ENCODE data around the gene TEFM. TPM values are rescaled to one million over a fixed set of nuclear protein-coding genes. Genes with fewer than 3 reads are reported as not detected.
A peak's percentile ranks its signal among the peaks of the same experiment; 100 is the strongest.
"Not testable (repeated sequence)": the region's sequence is repeated elsewhere in the genome, so short reads cannot be mapped to it uniquely, and the experiment has no call there.

The TEFM gene
- total RNA-seq, 1 donor, result 8.2 TPM

GRCh38 chr17:30928584-30928983, 22.5 kb upstream of the TEFM start:
- Histone ChIP-seq H3K9me3 (ENCODE audit: low read depth, low read length) (no peaks in the 10 kb centered on the region), H3K4me1 (ENCODE audit: insufficient read depth, low read length) (peaks cover 3% of the 10 kb centered on the region), H3K27me3 (ENCODE audit: insufficient read depth, low read length) (peaks cover 5% of the 10 kb centered on the region), H3K4me3 (ENCODE audit: low read length) (no peak overlapping the region)

- no peak overlapping the region for H3K4me3 ChIP-seq (ENCODE audit: low read length)
- peaks cover 10% of the 10 kb centered on the region for H3K4me1 ChIP-seq (ENCODE audit: insufficient read depth, low read length)
- H3K9me3 ChIP-seq (ENCODE audit: low read depth, low read length), result no peaks in the 10 kb centered on the region
- H3K27me3 ChIP-seq (ENCODE audit: insufficient read depth, low read length), result peaks cover 7% of the 10 kb centered on the region
Observed at GRCh38 chr17:30927756-30928155, 21.7 kb upstream of the TEFM start.

GRCh38 chr17:30926516-30926915, 20.5 kb upstream of the TEFM start:
- Histone ChIP-seq H3K27me3 (ENCODE audit: insufficient read depth, low read length) (peaks cover 10% of the 10 kb centered on the region), H3K4me3 (ENCODE audit: low read length) (no peak overlapping the region), H3K9me3 (ENCODE audit: low read depth, low read length) (no peaks in the 10 kb centered on the region), H3K4me1 (ENCODE audit: insufficient read depth, low read length) (peaks cover 17% of the 10 kb centered on the region)

- Histone ChIP-seq H3K4me3 (ENCODE audit: low read length) (no peak overlapping the region), H3K27me3 (ENCODE audit: insufficient read depth, low read length) (peaks cover 19% of the 10 kb centered on the region), H3K9me3 (ENCODE audit: low read depth, low read length) (no peaks in the 10 kb centered on the region), H3K4me1 (ENCODE audit: insufficient read depth, low read length) (peaks cover 24% of the 10 kb centered on the region)
Observed at GRCh38 chr17:30924341-30924740, 18.3 kb upstream of the TEFM start.

DNA sequence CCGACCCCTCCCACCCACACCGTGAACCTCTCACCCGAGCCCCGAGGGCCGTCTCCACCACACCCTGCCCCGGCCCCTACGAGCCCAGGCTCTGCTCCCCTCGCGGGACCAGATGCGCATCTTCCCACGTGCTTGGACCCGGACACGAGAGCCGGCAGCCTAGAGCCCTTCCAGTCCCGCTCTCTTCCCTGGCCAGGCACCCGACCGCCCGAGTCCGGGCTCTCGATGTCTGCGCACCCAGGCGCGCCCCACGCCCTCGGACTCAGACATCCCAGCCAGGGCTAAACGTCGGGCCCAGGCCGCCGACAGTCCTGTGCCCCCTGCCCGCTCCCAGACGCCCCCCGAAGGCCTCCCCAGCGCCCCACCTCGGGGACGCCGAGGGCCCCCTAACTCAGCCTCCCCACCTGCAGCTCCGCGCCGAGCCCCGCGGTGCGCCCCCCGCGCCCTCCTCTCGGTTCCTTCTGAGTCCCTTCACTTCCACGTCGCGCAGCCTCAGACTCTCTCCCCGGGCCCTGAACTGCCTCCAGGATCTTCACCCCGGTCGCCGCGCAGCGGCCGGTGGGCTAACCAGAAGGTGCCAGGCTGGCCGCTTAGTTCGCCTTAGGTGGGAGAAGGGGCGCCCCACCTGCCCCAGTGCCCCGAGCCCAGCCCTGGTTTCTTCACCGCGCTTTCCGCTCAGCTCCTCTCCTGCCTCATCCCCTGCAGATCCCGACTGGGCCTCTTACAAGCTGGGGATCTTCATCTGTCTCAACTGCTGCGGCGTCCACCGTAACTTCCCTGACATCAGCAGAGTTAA, 16.4 kb upstream of the TEFM start:
- peak overlapping the region; percentile 47 for H3K4me3 ChIP-seq (ENCODE audit: low read length)
- H3K4me1 ChIP-seq (ENCODE audit: insufficient read depth, low read length), result peaks cover 24% of the 10 kb centered on the region
- H3K9me3 ChIP-seq (ENCODE audit: low read depth, low read length), result no peaks in the 10 kb centered on the region
- H3K27me3 ChIP-seq (ENCODE audit: insufficient read depth, low read length), result peaks cover 19% of the 10 kb centered on the region

DNA sequence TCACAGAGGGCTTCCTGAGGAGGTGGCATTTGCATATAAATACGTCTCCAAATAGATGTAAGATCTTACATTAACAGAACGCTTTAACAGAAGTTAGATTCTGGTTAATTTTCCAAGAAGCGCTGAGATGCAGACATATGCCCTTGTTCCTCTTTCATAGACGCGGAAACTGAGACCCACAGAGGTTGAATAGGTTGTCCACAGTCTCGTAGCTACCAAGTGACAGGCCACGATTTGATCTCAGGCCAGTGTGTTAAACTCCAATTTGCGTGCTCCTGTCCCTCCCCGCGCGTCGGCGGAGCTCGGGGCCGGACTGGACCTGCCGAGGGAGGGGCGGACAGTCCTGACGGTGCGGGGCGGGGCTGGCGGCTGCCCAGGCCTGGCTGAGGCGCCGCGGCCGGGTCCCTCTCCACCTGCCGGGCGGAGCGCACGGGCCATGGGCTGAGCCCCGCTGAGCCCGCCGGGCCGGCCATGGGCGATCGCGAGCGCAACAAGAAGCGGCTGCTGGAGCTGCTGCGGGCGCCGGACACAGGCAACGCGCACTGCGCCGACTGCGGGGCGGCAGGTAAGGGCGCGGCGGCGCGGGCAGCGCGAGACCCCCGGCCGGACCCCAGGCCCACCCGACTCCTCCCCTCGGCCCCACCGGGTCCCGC, 15.6 kb upstream of the TEFM start, which contains the start of gene ADAP2:
Gene ADAP2, plus strand, starts transcription at position 402 of the 653 bp plus-strand sequence. Its CDS starts 70 bp downstream, at position 472.
- H3K9me3 ChIP-seq (ENCODE audit: low read depth, low read length), result no peaks in the 10 kb centered on the region
- H3K4me1 ChIP-seq (ENCODE audit: insufficient read depth, low read length), result peaks cover 24% of the 10 kb centered on the region
- peaks cover 19% of the 10 kb centered on the region for H3K27me3 ChIP-seq (ENCODE audit: insufficient read depth, low read length)
- peak within 1 kb of the TSS; percentile 47 for H3K4me3 ChIP-seq (ENCODE audit: low read length)

GRCh38 chr17:30920683-30921543, 14.9 kb upstream of the TEFM start:
- Histone ChIP-seq H3K4me3 (ENCODE audit: low read length) (no peak overlapping the region), H3K4me1 (ENCODE audit: insufficient read depth, low read length) (peaks cover 24% of the 10 kb centered on the region), H3K9me3 (ENCODE audit: low read depth, low read length) (no peaks in the 10 kb centered on the region), H3K27me3 (ENCODE audit: insufficient read depth, low read length) (peaks cover 19% of the 10 kb centered on the region)

GRCh38 chr17:30920282-30920681, 14.2 kb upstream of the TEFM start:
- no peak overlapping the region for H3K4me3 ChIP-seq (ENCODE audit: low read length)
- H3K27me3 ChIP-seq (ENCODE audit: insufficient read depth, low read length), result peaks cover 19% of the 10 kb centered on the region
- H3K9me3 ChIP-seq (ENCODE audit: low read depth, low read length), result no peaks in the 10 kb centered on the region
- H3K4me1 ChIP-seq (ENCODE audit: insufficient read depth, low read length), result peaks cover 24% of the 10 kb centered on the region

DNA sequence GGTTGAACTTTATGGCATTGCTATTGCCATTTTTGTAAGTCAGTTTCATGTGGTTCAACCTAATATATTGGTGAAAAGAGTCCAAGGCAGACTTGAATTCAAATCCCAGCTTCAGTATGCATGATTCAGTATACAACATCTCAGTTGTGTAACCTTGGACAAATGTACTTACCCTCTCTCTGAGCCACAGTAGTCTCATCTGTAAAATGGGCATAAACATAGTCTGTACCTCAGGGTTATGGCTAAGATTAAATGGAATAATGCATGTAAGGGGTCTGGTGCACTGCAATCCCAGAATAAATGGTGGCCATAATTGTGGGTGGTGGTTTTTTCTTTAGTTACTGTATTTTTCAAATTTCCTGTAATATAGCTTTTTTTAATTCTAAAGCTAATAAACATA, 11.0 kb upstream of the TEFM start:
- Histone ChIP-seq H3K27me3 (ENCODE audit: insufficient read depth, low read length) (peaks cover 10% of the 10 kb centered on the region), H3K4me1 (ENCODE audit: insufficient read depth, low read length) (peaks cover 7% of the 10 kb centered on the region), H3K9me3 (ENCODE audit: low read depth, low read length) (no peaks in the 10 kb centered on the region), H3K4me3 (ENCODE audit: low read length) (no peak overlapping the region)

GRCh38 chr17:30915833-30916611, 10.0 kb upstream of the TEFM start:
- peaks cover 5% of the 10 kb centered on the region for H3K27me3 ChIP-seq (ENCODE audit: insufficient read depth, low read length)
- no peak overlapping the region for H3K4me3 ChIP-seq (ENCODE audit: low read length)
- no peaks in the 10 kb centered on the region for H3K9me3 ChIP-seq (ENCODE audit: low read depth, low read length)
- peaks cover 2% of the 10 kb centered on the region for H3K4me1 ChIP-seq (ENCODE audit: insufficient read depth, low read length)

DNA sequence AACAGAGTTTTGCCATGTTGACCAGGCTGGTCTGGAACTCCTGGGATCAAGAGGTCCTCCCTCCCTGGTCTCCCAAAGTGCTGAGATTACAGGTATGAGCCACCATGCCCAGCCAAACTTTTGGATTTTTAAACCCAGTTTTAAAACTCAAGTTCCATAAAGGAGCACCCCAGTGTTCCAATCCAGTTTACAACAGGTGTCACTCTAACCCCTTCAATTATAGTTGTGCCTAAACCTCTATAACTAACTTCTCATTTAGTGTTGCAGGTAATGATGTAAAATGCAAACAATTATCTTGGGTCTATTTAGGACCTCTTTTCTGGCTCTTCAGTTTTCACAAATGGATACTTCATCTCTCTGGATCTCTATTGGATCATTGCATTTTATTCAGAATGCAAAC, 7.9 kb upstream of the TEFM start:
- Histone ChIP-seq H3K4me3 (ENCODE audit: low read length) (no peak overlapping the region), H3K27me3 (ENCODE audit: insufficient read depth, low read length) (no peaks in the 10 kb centered on the region), H3K4me1 (ENCODE audit: insufficient read depth, low read length) (peaks cover 2% of the 10 kb centered on the region), H3K9me3 (ENCODE audit: low read depth, low read length) (no peaks in the 10 kb centered on the region)

DNA sequence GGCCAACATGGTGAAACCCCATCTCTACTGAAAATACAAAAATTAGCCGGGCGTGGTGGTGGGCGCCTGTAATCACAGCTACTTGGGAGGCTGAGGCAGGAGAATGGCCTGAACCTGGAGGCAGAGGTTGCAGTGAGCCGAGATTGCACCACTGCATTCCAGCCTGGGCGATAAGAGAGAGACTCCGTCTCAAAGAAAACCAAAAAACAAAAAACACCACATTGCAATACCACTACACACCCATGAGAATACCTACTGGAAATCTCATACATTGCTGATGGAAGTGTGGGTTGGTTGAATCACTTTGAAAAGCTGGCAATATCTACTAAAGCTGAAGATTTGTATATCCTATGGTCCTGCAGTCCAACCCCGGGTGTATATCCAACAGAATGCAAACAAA, 4.1 kb upstream of the TEFM start:
- H3K9me3 ChIP-seq (ENCODE audit: low read depth, low read length); H3K4me3 ChIP-seq (ENCODE audit: low read length); H3K27me3 ChIP-seq (ENCODE audit: insufficient read depth, low read length): not testable (repeated sequence)
- H3K4me1 ChIP-seq (ENCODE audit: insufficient read depth, low read length), result peaks cover 30% of the 10 kb centered on the region

DNA sequence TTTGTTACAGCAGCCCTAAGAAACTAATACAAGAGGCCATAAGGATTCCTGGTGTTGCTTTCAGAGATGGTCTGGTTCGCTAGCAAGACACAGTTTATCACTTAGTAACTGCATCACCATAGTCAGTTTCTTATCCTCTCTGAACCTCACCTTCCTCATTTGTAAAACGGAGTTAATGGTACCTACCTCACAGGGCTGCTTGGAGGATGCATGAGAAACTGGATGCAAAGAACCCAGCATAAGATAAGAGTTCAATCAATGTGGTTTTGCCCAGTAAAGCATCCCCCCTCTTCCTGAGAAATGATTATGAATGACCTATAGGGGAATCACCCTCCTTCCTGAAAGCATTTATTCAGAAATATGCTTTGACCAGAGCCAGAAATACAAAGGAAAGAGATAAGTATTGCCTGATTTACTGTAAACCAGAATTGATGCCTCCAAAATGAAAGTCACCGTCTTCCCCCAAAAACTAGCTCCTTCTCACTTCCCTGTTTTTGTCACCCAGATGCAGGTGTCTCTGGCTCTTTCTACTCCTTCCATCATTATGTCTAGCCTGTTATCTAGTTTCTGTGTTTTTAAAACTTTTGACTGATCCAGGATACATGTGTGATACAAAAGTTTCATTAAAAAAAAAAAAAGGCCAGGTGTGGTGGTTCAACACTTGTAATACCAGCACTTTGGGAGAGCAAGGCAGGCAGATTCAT, 2.8 kb upstream of the TEFM start:
- H3K4me3 ChIP-seq (ENCODE audit: low read length), result no peak overlapping the region
- H3K4me1 ChIP-seq (ENCODE audit: insufficient read depth, low read length), result peaks cover 32% of the 10 kb centered on the region
- no peaks in the 10 kb centered on the region for H3K9me3 ChIP-seq (ENCODE audit: low read depth, low read length)
- no peaks in the 10 kb centered on the region for H3K27me3 ChIP-seq (ENCODE audit: insufficient read depth, low read length)

DNA sequence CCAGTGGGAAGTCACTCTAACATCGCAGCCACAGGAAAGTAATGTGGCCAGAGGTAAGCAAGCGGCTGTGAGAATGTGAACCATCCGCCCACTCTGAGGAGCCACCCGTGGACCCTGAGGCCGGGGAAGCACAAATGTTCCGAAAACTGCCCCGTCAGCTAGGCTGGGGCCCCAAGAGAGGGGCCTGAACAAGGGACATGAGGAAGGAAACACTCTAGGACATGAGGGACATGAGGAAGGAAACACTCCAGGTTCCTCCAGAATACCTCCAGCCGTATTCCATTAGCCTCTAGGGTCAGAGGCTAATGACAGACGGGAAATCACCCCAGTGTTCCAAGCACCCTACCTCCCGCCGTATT, 317 bp downstream of the TEFM start:
- Histone ChIP-seq H3K9me3 (ENCODE audit: low read depth, low read length) (no peaks in the 10 kb centered on the region), H3K27me3 (ENCODE audit: insufficient read depth, low read length) (no peaks in the 10 kb centered on the region), H3K4me3 (ENCODE audit: low read length) (peak overlapping the region; percentile 67), H3K4me1 (ENCODE audit: insufficient read depth, low read length) (peaks cover 36% of the 10 kb centered on the region)
